GM18909 (cell line): ENCODE results near the gene NRP2.

ENCODE experiments used
- ATAC-seq: cut with Tn5 transposase; IDR thresholded peaks from one replicate; pipeline ENCODE4 v1.9.1; 2021; ENCODE audit warnings: mild to moderate bottlenecking; ENCODE audit not compliant: unreplicated experiment, poor library complexity

NRP2 gene

GRCh38 chr2:205768341-205768740, 86.0 kb downstream of the NRP2 start:
- no peak for ATAC-seq

- no peak for ATAC-seq
These were observed 86.7 kb downstream of the NRP2 start for GRCh38 chr2:205768815-205769494.

- ATAC-seq: no peak
These were observed 87.2 kb downstream of the NRP2 start for GRCh38 chr2:205769495-205769850.

GRCh38 chr2:205769879-205770278, 87.6 kb downstream of the NRP2 start:
- no peak for ATAC-seq

GRCh38 chr2:205770577-205770976, 88.3 kb downstream of the NRP2 start:
- no peak for ATAC-seq

- ATAC-seq: no peak
These were observed 88.7 kb downstream of the NRP2 start for GRCh38 chr2:205771031-205771430.

GRCh38 chr2:205771666-205772065, 89.4 kb downstream of the NRP2 start:
- no peak for ATAC-seq

- ATAC-seq: no peak
These were observed 90.7 kb downstream of the NRP2 start for GRCh38 chr2:205772983-205773382.

- ATAC-seq: no peak
These were observed 91.7 kb downstream of the NRP2 start for GRCh38 chr2:205773989-205774388.

GRCh38 chr2:205775097-205775877, 93.0 kb downstream of the NRP2 start:
- ATAC-seq: no peak

GRCh38 chr2:205776139-205776538, 93.8 kb downstream of the NRP2 start:
- ATAC-seq: peak; percentile 78

GRCh38 chr2:205776720-205777119, 94.4 kb downstream of the NRP2 start:
- ATAC-seq: no peak

- ATAC-seq: no peak
These were observed 96.1 kb downstream of the NRP2 start for GRCh38 chr2:205778356-205778755.

- no peak for ATAC-seq
These were observed 98.3 kb downstream of the NRP2 start for GRCh38 chr2:205780645-205781044.

- no peak for ATAC-seq
These were observed 99.1 kb downstream of the NRP2 start for GRCh38 chr2:205781244-205781931.

GRCh38 chr2:205782941-205783340, 100.6 kb downstream of the NRP2 start:
- no peak for ATAC-seq

- no peak for ATAC-seq
These were observed 101.7 kb downstream of the NRP2 start for GRCh38 chr2:205783872-205784499.

GRCh38 chr2:205785507-205786260, 103.4 kb downstream of the NRP2 start:
- ATAC-seq: no peak

- no peak for ATAC-seq
These were observed 104.7 kb downstream of the NRP2 start for GRCh38 chr2:205786976-205787375.

- ATAC-seq: no peak
These were observed 105.5 kb downstream of the NRP2 start for GRCh38 chr2:205787761-205788160.
